SK-N-SH (cell line): Measurements from ENCODE around the gene SLC12A7. TPM values are rescaled to one million over a fixed set of nuclear protein-coding genes. Genes with fewer than 3 reads are reported as not detected.

Source experiments
- CTCF ChIA-PET: fragments of 300-600, 350-600 bp; formaldehyde crosslinking; extraction: SDS; loops from one replicate; lab custom pipeline; 2021; lab: Yijun Ruan, JAX
- POLR2A ChIA-PET: fragments of 350-600 bp; sonication (Branson Sonifier 250); formaldehyde crosslinking; extraction: SDS; loops from one replicate; lab custom pipeline; 2020; ENCODE audit warnings: antibody characterized with exemption, inconsistent platforms; lab: Yijun Ruan, JAX
- DNase-seq: peaks from one replicate; pipeline ENCODE4 v3.0.0; 2012
- H2AFZ ChIP-seq: fragments of 200-600 bp; sonication (generic); 2 replicates; pipeline ENCODE4 v1.8.1; 2016; ENCODE audit warnings: antibody characterized with exemption, mild to moderate bottlenecking, low read depth
- H3F3A ChIP-seq: fragments of 200-600 bp; sonication (generic); replicated peaks from 2 replicates; pipeline ENCODE3; 2016; ENCODE audit warnings: antibody characterized with exemption, mild to moderate bottlenecking; ENCODE audit not compliant: insufficient read depth
- H3K27ac ChIP-seq, 2 experiments: fragments of 200-500 bp in 1 of 2; fragments of 200-600 bp in 1 of 2; sonication (Bioruptor generic) in 1 of 2; sonication (generic), shearing (Covaris generic) in 1 of 2; 2 replicates each; pipeline versions ENCODE4 v1.5.1 to v1.6.1; 2014 to 2016; ENCODE audit warnings: low read depth in 2 of 2, inconsistent platforms in 1 of 2, low read length in 1 of 2, mild to moderate bottlenecking in 1 of 2, mixed read lengths in 1 of 2
- H3K27me3 ChIP-seq: fragments of 200-600 bp; sonication (generic), shearing (Covaris generic); 2 replicates; pipeline ENCODE4 v1.6.1; 2016; ENCODE audit warnings: mixed run types; ENCODE audit not compliant: insufficient read depth
- H3K36me3 ChIP-seq, 2 experiments: fragments of 200-500 bp in 1 of 2; fragments of 200-600 bp in 1 of 2; sonication (Bioruptor generic) in 1 of 2; sonication (generic) in 1 of 2; replicated peaks in 1 of 2; 2 replicates each; pipeline versions ENCODE3 to v1.5.1; 2014 to 2016; ENCODE audit warnings: low read length in 1 of 2, mild to moderate bottlenecking in 1 of 2; ENCODE audit not compliant: insufficient read depth in 2 of 2, control insufficient read depth in 1 of 2
- H3K4me1 ChIP-seq, 2 experiments: fragments of 200-500 bp in 1 of 2; fragments of 200-600 bp in 1 of 2; sonication (Bioruptor generic) in 1 of 2; sonication (generic), shearing (Covaris generic) in 1 of 2; 2 replicates each; pipeline versions ENCODE4 v1.5.1 to v1.6.1; 2014 to 2016; ENCODE audit warnings: low read depth in 1 of 2, low read length in 1 of 2, mixed run types in 1 of 2; ENCODE audit not compliant: insufficient read depth in 2 of 2, control insufficient read depth in 1 of 2
- H3K4me2 ChIP-seq: fragments of 200-600 bp; sonication (generic), shearing (Covaris generic); 2 replicates; pipeline ENCODE4 v1.6.1; 2017; ENCODE audit warnings: mixed run types
- H3K4me3 ChIP-seq, 2 experiments: fragments of 200-500 bp in 1 of 2; fragments of 200-600 bp in 1 of 2; sonication (Bioruptor generic) in 1 of 2; sonication (generic), shearing (Covaris generic) in 1 of 2; 2 replicates each; pipeline versions ENCODE4 v1.5.1 to v1.8.1; 2014 to 2016; ENCODE audit warnings: low read depth in 2 of 2, inconsistent platforms in 1 of 2, low read length in 1 of 2, mild to moderate bottlenecking in 1 of 2, mixed read lengths in 1 of 2, moderate library complexity in 1 of 2
- H3K79me2 ChIP-seq: fragments of 200-600 bp; sonication (generic); 2 replicates; pipeline ENCODE4 v1.8.1; 2017; ENCODE audit warnings: mild to moderate bottlenecking; ENCODE audit not compliant: insufficient read depth
- H3K9ac ChIP-seq: fragments of 200-600 bp; sonication (generic); 2 replicates; pipeline ENCODE4 v1.6.1; 2017; ENCODE audit warnings: mixed run types
- H3K9me2 ChIP-seq: fragments of 200-600 bp; sonication (generic); 2 replicates; pipeline ENCODE4 v1.6.1; 2017; ENCODE audit warnings: mixed run types
- H3K9me3 ChIP-seq: fragments of 200-600 bp; sonication (generic); 2 replicates; pipeline ENCODE4 v1.6.1; 2017; ENCODE audit warnings: mixed run types, mild to moderate bottlenecking, moderate library complexity
- H4K20me1 ChIP-seq: fragments of 200-600 bp; sonication (generic); 2 replicates; pipeline ENCODE4 v1.6.1; 2017; ENCODE audit warnings: mild to moderate bottlenecking, mixed run types; ENCODE audit not compliant: insufficient read depth
- ELF1 ChIP-seq: IDR thresholded peaks from 2 replicates; pipeline ENCODE4 v1.4.0; 2012
- EZH2phosphoT487 ChIP-seq: fragments of 200-600 bp; sonication (generic); IDR thresholded peaks from 2 replicates; pipeline ENCODE4 v1.6.1; 2017; ENCODE audit warnings: low read depth, mixed run types, mild to moderate bottlenecking, antibody characterized with exemption, moderate library complexity, borderline replicate concordance
- FOSL2 ChIP-seq: IDR thresholded peaks from 2 replicates; pipeline ENCODE4 v1.4.0; 2012; ENCODE audit warnings: low read depth, mild to moderate bottlenecking, moderate library complexity, borderline replicate concordance
- GATA2 ChIP-seq: sonication (generic); formaldehyde crosslinking; IDR thresholded peaks from 2 replicates; pipeline ENCODE4 v1.5.0; 2020; ENCODE audit warnings: mild to moderate bottlenecking, missing genetic modification reagents
- IRF3 ChIP-seq: fragments of 150-350 bp; IDR thresholded peaks from 2 replicates; pipeline ENCODE4 v1.6.1; 2016; ENCODE audit warnings: mild to moderate bottlenecking, low read depth, low read length
- MAX ChIP-seq: IDR thresholded peaks from 2 replicates; pipeline ENCODE4 v1.4.0; 2012; ENCODE audit warnings: low read depth
- MEF2A ChIP-seq: IDR thresholded peaks from 2 replicates; pipeline ENCODE4 v1.4.0; 2012; ENCODE audit warnings: low read depth, borderline replicate concordance
- NFIC ChIP-seq: IDR thresholded peaks from 2 replicates; pipeline ENCODE4 v1.4.0; 2012; ENCODE audit warnings: borderline replicate concordance
- PBX3 ChIP-seq: IDR thresholded peaks from 2 replicates; pipeline ENCODE4; 2012
- TAF1 ChIP-seq: IDR thresholded peaks from 2 replicates; pipeline ENCODE4 v1.6.1; 2012; ENCODE audit warnings: low read depth, mild to moderate bottlenecking, low read length, moderate library complexity, borderline replicate concordance
- USF1 ChIP-seq: IDR thresholded peaks from 2 replicates; pipeline ENCODE4 v1.4.0; 2012; ENCODE audit warnings: low read depth, borderline replicate concordance
- YY1 ChIP-seq: IDR thresholded peaks from 2 replicates; pipeline ENCODE4 v1.4.0; 2012; ENCODE audit warnings: low read depth, mild to moderate bottlenecking
- WGBS: methylation state at CpG from one replicate; pipeline ENCODE4 v1.1.6; 2017; ENCODE audit warnings: low lambda C conversion rate; 5-methylcytosine and 5-hydroxymethylcytosine counted together
- polyA plus RNA-seq, 3 experiments: library from polyadenylated mRNA; depleted of rRNA; stranded (reverse); fragments of >200 nt; gene quantifications; 2 replicates each; pipeline ENCODE4 v1.2.3, GENCODE V29; 2012

The SLC12A7 gene
- polyA plus RNA-seq, 1 of the 3 experiments (the other 2 are of a cell fraction) = 2.6 TPM

- TF ChIP-seq USF1 (no peak), GATA2 (no peak)
Observed at GRCh38 chr5:1007221-1007680, 104.6 kb downstream of the SLC12A7 start (continued).

- Histone ChIP-seq H3K4me2 (no peak overlapping the region), H4K20me1 (no peaks in the 10 kb centered on the region), H3K36me3 (no peaks in the 10 kb centered on the region), H3K4me1 (peaks cover 0 to 2% of the 10 kb centered on the region in 2 experiments; a peak in 1 of 4 replicates), H3K9me3 (no peaks in the 10 kb centered on the region), H3F3A (no peaks in the 10 kb centered on the region), H2AFZ (no peak overlapping the region), H3K27ac (no peak overlapping the region), H3K27me3 (peaks cover 70% of the 10 kb centered on the region), H3K9me2 (no peaks in the 10 kb centered on the region), H3K9ac (no peak overlapping the region), H3K79me2 (no peaks in the 10 kb centered on the region), H3K4me3 (no peak overlapping the region)
- no peak for TF ChIP-seq EZH2phosphoT487
- no peak for TF ChIP-seq MAX
- no peak for TF ChIP-seq FOSL2
- TF ChIP-seq TAF1 = no peak
- TF ChIP-seq PBX3 = no peak
- no peak for TF ChIP-seq YY1
- TF ChIP-seq NFIC = no peak
- TF ChIP-seq IRF3 = no peak
- TF ChIP-seq MEF2A = no peak
- TF ChIP-seq USF1 = no peak
- TF ChIP-seq GATA2 = no peak
- TF ChIP-seq ELF1 = no peak
- no CpG with 5 or more reads among the region's 5 CpGs for WGBS
- DNase-seq = no peak
- POLR2A ChIA-PET = no interaction called here
- CTCF ChIA-PET = interaction anchor here (0.6 to 6.5 kb wide), 11 partner anchors 8 to 179 kb away, joined by 3 to 44 read pairs (median 8); no protein-coding TSS in a partner anchor
Observed at GRCh38 chr5:1006656-1007071, 105.2 kb downstream of the SLC12A7 start.
